Measurements from ENCODE around the gene UBE2E2. TPM values are rescaled to one million over a fixed set of nuclear protein-coding genes. Genes with fewer than 3 reads are reported as not detected.

UBE2E2 gene
- total RNA-seq, 3 donors from 2014 or later = 4.8 to 24.4 (median 8.9) TPM

GRCh38 chr3:23640471-23641146 lies 437.5 kb downstream of the UBE2E2 start:
- intact Hi-C loops (cut with DNase I, micrococcal nuclease) = no loop called here
- TF ChIP-seq CTCF (IDR thresholded peaks at IDR 0.05) = no peak
- H3K9me3 ChIP-seq = no peaks in the 10 kb centered on the region
- no peak for ATAC-seq
- DNase-seq = no peak
- no peak overlapping the region for H3K4me3 ChIP-seq
- H3K4me1 ChIP-seq (ENCODE audit: low read depth) = no peaks in the 10 kb centered on the region
- no peaks in the 10 kb centered on the region for H3K36me3 ChIP-seq (ENCODE audit: low read depth)
